Measurements from ENCODE around the gene TCP10L.

GRCh38 chr21:32613436-32614043 lies 28.2 kb upstream of the TCP10L start:
- TF ChIP-seq CTCF (IDR thresholded peaks at IDR 0.05; ENCODE audit: low read length), result no peak
- no peak for TF ChIP-seq EZH2 (optimal IDR thresholded peaks at IDR 0.05; ENCODE audit: low read depth, low read length)
- no peak for TF ChIP-seq EZH2phosphoT487 (IDR thresholded peaks at IDR 0.05; ENCODE audit: low read length)

Data from MM.1S (cell line).